PFSK-1 (cell line): Measurements from ENCODE around the gene PPP1R1B.

Source experiments
- POLR2AphosphoS5 ChIP-seq: IDR thresholded peaks from 2 replicates; pipeline ENCODE4 v1.6.1; 2012; ENCODE audit warnings: low read depth, mild to moderate bottlenecking, control low read depth, low read length, moderate library complexity
- TAF1 ChIP-seq: IDR thresholded peaks from 2 replicates; pipeline ENCODE4 v1.6.1; 2012; ENCODE audit warnings: low read length, control low read depth, borderline replicate concordance; ENCODE audit not compliant: insufficient read depth

DNA sequence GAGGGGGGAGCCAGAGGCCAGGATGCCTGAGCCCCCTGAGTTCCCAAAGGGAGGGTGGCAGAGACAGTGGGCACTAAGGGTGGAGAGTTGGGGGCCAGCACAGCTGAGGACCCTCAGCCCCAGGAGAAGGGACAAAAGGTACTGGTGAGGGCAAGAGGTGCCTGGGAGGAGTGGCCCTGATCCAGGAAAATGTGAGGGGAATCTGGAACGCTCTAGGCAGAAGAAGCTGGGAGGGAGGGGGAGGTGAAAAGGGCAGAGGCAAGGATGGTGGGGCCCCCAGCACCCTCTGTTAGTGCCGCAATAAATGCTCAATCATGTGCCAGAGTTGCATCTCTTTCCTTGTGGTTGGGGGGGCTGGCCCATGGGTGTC is 39.5 kb downstream of the PPP1R1B start:
- TF ChIP-seq POLR2AphosphoS5 = no peak
- no peak for TF ChIP-seq TAF1
